CD4-positive, CD25-positive, alpha-beta regulatory T cell (primary cell): Measurements from ENCODE around the gene HSPA1A. TPM values are rescaled to one million over a fixed set of nuclear protein-coding genes. Genes with fewer than 3 reads are reported as not detected.

Source experiments
- ATAC-seq, 2 donors: fragments of 150-1000 bp; cut with Tn5 transposase; one replicate each; pipeline ENCODE4 v1.10.0; 2021; ENCODE audit warnings: low read depth in 2 of 2, moderate number of reproducible peaks in 2 of 2, moderate library complexity in 1 of 2
- DNase-seq, 3 donors: peaks; one replicate each; pipeline versions ENCODE4 v3.0.0 to v3.0.0-alpha.2; 2012 to 2022; ENCODE audit warnings: mixed read lengths in 1 of 3
- H3K27ac ChIP-seq: one replicate; pipeline ENCODE4 v1.7.0; 2013; ENCODE audit warnings: mild to moderate bottlenecking, low read length; ENCODE audit not compliant: insufficient read depth, poor library complexity, severe bottlenecking
- H3K27me3 ChIP-seq: one replicate; pipeline ENCODE4 v1.7.0; 2013; ENCODE audit warnings: low read length; ENCODE audit not compliant: control insufficient read depth, insufficient read depth
- H3K36me3 ChIP-seq: one replicate; pipeline ENCODE4 v1.7.0; 2013; ENCODE audit warnings: mild to moderate bottlenecking, low read length, moderate library complexity; ENCODE audit not compliant: control insufficient read depth, insufficient read depth
- H3K4me1 ChIP-seq: 2 replicates; pipeline ENCODE4 v1.7.0; 2013; ENCODE audit warnings: mild to moderate bottlenecking, low read length; ENCODE audit not compliant: insufficient read depth, control insufficient read depth, poor library complexity, severe bottlenecking
- H3K4me3 ChIP-seq: one replicate; pipeline ENCODE4 v1.7.0; 2013; ENCODE audit warnings: low read depth, mild to moderate bottlenecking, low read length, moderate library complexity
- H3K9me3 ChIP-seq, 2 experiments: 1 replicate in 1 of 2; 2 replicates in 1 of 2; pipeline ENCODE4 v1.7.0; 2013; ENCODE audit warnings: low read length in 2 of 2, mild to moderate bottlenecking in 1 of 2, moderate library complexity in 1 of 2; ENCODE audit not compliant: control insufficient read depth in 2 of 2
- H3K27ac Mint-ChIP-seq, 3 donors: one replicate each; pipeline ENCODE4 v1.8.0; 2020 to 2022; ENCODE audit warnings: mild to moderate bottlenecking in 3 of 3, mixed read lengths in 3 of 3, moderate library complexity in 2 of 3
- H3K27me3 Mint-ChIP-seq: one replicate; pipeline ENCODE4 v1.8.0; 2022; ENCODE audit warnings: mild to moderate bottlenecking, mixed read lengths
- H3K36me3 Mint-ChIP-seq: one replicate; pipeline ENCODE4 v1.8.0; 2020; ENCODE audit warnings: mixed read lengths
- H3K4me1 Mint-ChIP-seq, 4 donors: one replicate each; pipeline ENCODE4 v1.8.0; 2020 to 2022; ENCODE audit warnings: mixed read lengths in 4 of 4, mild to moderate bottlenecking in 1 of 4
- H3K4me3 Mint-ChIP-seq, 4 donors: one replicate each; pipeline ENCODE4 v1.8.0; 2020 to 2022; ENCODE audit warnings: mild to moderate bottlenecking in 4 of 4, mixed read lengths in 4 of 4, moderate library complexity in 3 of 4
- H3K9me3 Mint-ChIP-seq, 7 donors: one replicate each; pipeline ENCODE4 v1.8.0; 2020 to 2022; ENCODE audit warnings: mixed read lengths in 7 of 7, mild to moderate bottlenecking in 3 of 7, moderate library complexity in 2 of 7
- polyA plus RNA-seq, 4 donors: library from polyadenylated mRNA; unstranded; fragments of 300-500 nt; fragmentation: Illumina TruSeq; gene quantifications; one replicate each; pipeline ENCODE4 v1.2.3, GENCODE V29; 2021
- total RNA-seq: library from RNA; stranded (reverse); gene quantifications from one replicate; pipeline ENCODE4 v1.2.3, GENCODE V29; 2022

Gene HSPA1A
- total and polyA plus RNA-seq, 5 donors from 2014 or later = 30.6 to 93.0 (median 76.5) TPM

DNA sequence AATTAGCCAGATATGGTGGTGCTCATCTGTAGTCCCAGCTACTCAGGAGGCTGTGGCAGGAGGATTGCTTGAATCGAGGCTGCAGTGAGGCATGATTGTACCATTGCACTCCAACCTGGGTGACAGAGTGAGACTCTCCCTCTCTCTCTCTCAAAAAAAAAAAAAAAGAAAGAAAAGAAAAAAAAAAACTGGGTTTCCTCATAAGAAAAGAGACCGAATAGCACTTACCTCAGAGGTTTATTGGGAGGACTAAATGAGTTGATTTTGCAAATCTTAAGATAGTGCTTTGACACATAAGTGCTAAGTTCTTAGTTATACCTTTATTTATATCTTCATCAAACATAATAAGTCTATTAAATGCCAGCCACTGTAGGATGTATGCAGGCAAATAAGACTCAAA, 44.5 kb upstream of the HSPA1A start:
- ATAC-seq (no peak), DNase-seq (no peak)
- Histone ChIP-seq H3K27ac (peak overlapping the region; percentile 33), H3K4me1 (peaks cover 36% of the 10 kb centered on the region), H3K27me3 (no peaks in the 10 kb centered on the region), H3K9me3 (no peaks in the 10 kb centered on the region), H3K4me3 (no peak overlapping the region), H3K36me3 (no peaks in the 10 kb centered on the region)
- Mint-ChIP-seq H3K4me3 (peak overlapping the region in 2 of 4 donors; percentile 42 to 88), H3K27me3 (no peaks in the 10 kb centered on the region), H3K4me1 (peaks cover 7 to 50% (median 17%) of the 10 kb centered on the region in 4 donors), H3K27ac (peak overlapping the region in 1 of 3 donors; percentile 73), H3K9me3 (peaks cover 0 to 1% (median 0%) of the 10 kb centered on the region in 7 donors), H3K36me3 (no peaks in the 10 kb centered on the region)

GRCh38 chr6:31771992-31772358, 43.4 kb upstream of the HSPA1A start:
- Histone ChIP-seq H3K27ac (no peak overlapping the region), H3K4me1 (peaks cover 47% of the 10 kb centered on the region), H3K36me3 (no peaks in the 10 kb centered on the region), H3K4me3 (peak overlapping the region; percentile 41), H3K27me3 (no peaks in the 10 kb centered on the region), H3K9me3 (no peaks in the 10 kb centered on the region)
- peaks cover 4% of the 10 kb centered on the region for H3K27me3 Mint-ChIP-seq
- peaks cover 7 to 59% (median 20%) of the 10 kb centered on the region in 4 donors for H3K4me1 Mint-ChIP-seq
- H3K4me3 Mint-ChIP-seq = peak overlapping the region; percentile 76 to 88 (median 78)
- DNase-seq (peak in 1 of 3 donors; percentile 47), ATAC-seq (no peak)
- H3K27ac Mint-ChIP-seq = peak overlapping the region; percentile 46 to 82 (median 56)
- no peaks in the 10 kb centered on the region for H3K36me3 Mint-ChIP-seq
- peaks cover 0 to 1% (median 0%) of the 10 kb centered on the region in 7 donors for H3K9me3 Mint-ChIP-seq

DNA sequence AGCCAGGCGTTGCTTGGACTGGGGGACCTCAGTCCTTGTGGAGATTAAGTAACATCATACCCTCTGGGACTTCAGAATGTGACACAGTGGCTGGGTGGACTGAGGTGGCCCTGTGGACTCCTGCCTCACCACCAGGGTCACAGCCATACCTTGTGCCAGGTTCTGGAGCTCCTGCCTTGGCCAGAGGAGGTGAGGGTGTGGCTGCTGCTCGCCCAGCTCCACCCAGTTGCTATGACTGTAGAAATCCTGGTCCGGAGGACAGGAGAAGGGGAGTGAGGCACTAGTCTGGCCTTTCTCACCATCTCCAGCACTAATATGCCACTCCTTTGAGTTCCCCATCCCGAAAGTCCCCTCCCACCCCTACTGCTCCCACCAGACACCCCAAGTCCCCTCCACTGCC, 40.2 kb upstream of the HSPA1A start:
- Histone ChIP-seq H3K27ac (no peak overlapping the region), H3K4me3 (no peak overlapping the region), H3K27me3 (no peaks in the 10 kb centered on the region), H3K9me3 (no peaks in the 10 kb centered on the region), H3K36me3 (peaks cover 6% of the 10 kb centered on the region), H3K4me1 (peaks cover 53% of the 10 kb centered on the region)
- Mint-ChIP-seq H3K36me3 (no peaks in the 10 kb centered on the region), H3K9me3 (no peaks in the 10 kb centered on the region), H3K27ac (peak overlapping the region in 2 of 3 donors; percentile 52 to 90), H3K4me1 (peaks cover 0 to 57% (median 18%) of the 10 kb centered on the region in 4 donors), H3K4me3 (peak overlapping the region in 2 of 4 donors; percentile 25 to 61), H3K27me3 (peaks cover 4% of the 10 kb centered on the region)
- no peak for DNase-seq
- ATAC-seq = no peak

- H3K27ac Mint-ChIP-seq = peak overlapping the region; percentile 74 to 90 (median 86)
- H3K36me3 ChIP-seq = peaks cover 10% of the 10 kb centered on the region
- H3K4me1 Mint-ChIP-seq = peaks cover 0 to 53% (median 18%) of the 10 kb centered on the region in 4 donors
- peaks cover 4% of the 10 kb centered on the region for H3K27me3 Mint-ChIP-seq
- H3K27me3 ChIP-seq = no peaks in the 10 kb centered on the region
- no peaks in the 10 kb centered on the region for H3K9me3 Mint-ChIP-seq
- peaks cover under 1% of the 10 kb centered on the region for H3K36me3 Mint-ChIP-seq
- H3K9me3 ChIP-seq = no peaks in the 10 kb centered on the region
- no peak for ATAC-seq
- H3K4me3 Mint-ChIP-seq = peak overlapping the region in 3 of 4 donors; percentile 23 to 86 (median 74)
- DNase-seq = no peak
- H3K4me3 ChIP-seq = no peak overlapping the region
- H3K4me1 ChIP-seq = peaks cover 51% of the 10 kb centered on the region
- no peak overlapping the region for H3K27ac ChIP-seq
These were observed 39.5 kb upstream of the HSPA1A start for GRCh38 chr6:31775633-31776484.

GRCh38 chr6:31776485-31776988, 38.8 kb upstream of the HSPA1A start:
- peaks cover 0 to 46% (median 12%) of the 10 kb centered on the region in 4 donors for H3K4me1 Mint-ChIP-seq
- peak overlapping the region in 2 of 3 donors; percentile 74 to 78 for H3K27ac Mint-ChIP-seq
- H3K4me3 Mint-ChIP-seq = peak overlapping the region in 3 of 4 donors; percentile 23 to 86 (median 74)
- peaks cover 4% of the 10 kb centered on the region for H3K27me3 Mint-ChIP-seq
- peaks cover 10% of the 10 kb centered on the region for H3K36me3 ChIP-seq
- DNase-seq = no peak
- peak overlapping the region; percentile 63 for H3K27ac ChIP-seq
- H3K4me3 ChIP-seq = no peak overlapping the region
- H3K9me3 Mint-ChIP-seq = no peaks in the 10 kb centered on the region
- no peak for ATAC-seq
- H3K4me1 ChIP-seq = peaks cover 44% of the 10 kb centered on the region
- H3K27me3 ChIP-seq = no peaks in the 10 kb centered on the region
- no peaks in the 10 kb centered on the region for H3K9me3 ChIP-seq
- peaks cover 3% of the 10 kb centered on the region for H3K36me3 Mint-ChIP-seq

GRCh38 chr6:31776989-31777666, 38.2 kb upstream of the HSPA1A start, which contains the start of gene VWA7:
TSS of gene VWA7 (minus strand) at chr6:31777328. CDS start at chr6:31776779, 549 bp downstream.
- Mint-ChIP-seq H3K4me3 (peak within 1 kb of the TSS in 3 of 4 donors; percentile 23 to 86 (median 74)), H3K4me1 (peaks cover 0 to 43% (median 9%) of the 10 kb centered on the region in 4 donors), H3K27ac (peak within 1 kb of the TSS; percentile 52 to 81 (median 74)), H3K9me3 (no peaks in the 10 kb centered on the region), H3K36me3 (peaks cover 3% of the 10 kb centered on the region), H3K27me3 (peaks cover 4% of the 10 kb centered on the region)
- Histone ChIP-seq H3K4me1 (peaks cover 38% of the 10 kb centered on the region), H3K9me3 (no peaks in the 10 kb centered on the region), H3K27ac (peak within 1 kb of the TSS; percentile 63), H3K27me3 (no peaks in the 10 kb centered on the region), H3K4me3 (no peak within 1 kb of the TSS), H3K36me3 (peaks cover 10% of the 10 kb centered on the region)
- peak; percentile 48 to 81 (median 51) for DNase-seq
- ATAC-seq = peak; percentile 68 to 71

DNA sequence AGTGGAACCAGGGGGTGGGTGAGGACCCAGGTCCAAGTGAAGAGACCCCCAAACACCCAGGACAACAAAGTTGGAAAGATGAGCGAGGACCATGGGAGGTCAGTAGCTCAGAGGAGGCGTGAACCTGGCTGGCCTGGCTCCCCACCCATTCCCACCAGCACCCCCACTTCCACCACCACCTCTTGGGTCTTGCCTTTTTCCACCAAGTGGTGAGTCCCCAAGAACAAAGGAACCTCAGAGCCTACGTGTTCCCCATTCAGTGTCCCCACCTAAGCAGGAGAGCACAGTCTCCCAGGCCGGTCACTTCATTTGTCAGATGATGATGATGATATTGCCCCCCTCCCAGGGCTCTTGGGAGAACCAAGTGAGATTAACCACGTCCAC, 37.7 kb upstream of the HSPA1A start:
- H3K27ac Mint-ChIP-seq = peak overlapping the region; percentile 52 to 81 (median 74)
- peaks cover 0 to 38% (median 7%) of the 10 kb centered on the region in 4 donors for H3K4me1 Mint-ChIP-seq
- H3K4me1 ChIP-seq = peaks cover 33% of the 10 kb centered on the region
- peak overlapping the region; percentile 63 for H3K27ac ChIP-seq
- H3K27me3 Mint-ChIP-seq = peaks cover 4% of the 10 kb centered on the region
- H3K9me3 ChIP-seq = no peaks in the 10 kb centered on the region
- H3K36me3 ChIP-seq = peaks cover 10% of the 10 kb centered on the region
- no peaks in the 10 kb centered on the region for H3K9me3 Mint-ChIP-seq
- H3K27me3 ChIP-seq = no peaks in the 10 kb centered on the region
- H3K4me3 ChIP-seq = no peak overlapping the region
- H3K4me3 Mint-ChIP-seq = no peak overlapping the region
- DNase-seq = no peak
- H3K36me3 Mint-ChIP-seq = peaks cover 3% of the 10 kb centered on the region
- ATAC-seq = no peak
